ENCODE data around the gene IFFO2. TPM values are rescaled to one million over a fixed set of nuclear protein-coding genes. Genes with fewer than 3 reads are reported as not detected.

The IFFO2 gene
- polyA plus RNA-seq, 1 of the 3 experiments (the other 2 are of a cell fraction): 10.5 TPM

- no peaks in the 10 kb centered on the region for H3K36me3 ChIP-seq (replicated peaks in 1 of 2; ENCODE audit: control insufficient read depth in 1 of 2, insufficient read depth in 2 of 2, low read length in 1 of 2)
- H2AFZ ChIP-seq (ENCODE audit: low read depth): no peak overlapping the region
- H3K9ac ChIP-seq: peak overlapping the region; percentile 73; the same call in 1 of the 2 replicates
- H3K4me2 ChIP-seq: peak overlapping the region; percentile 66
- POLR2A ChIA-PET: no interaction called here
- no peaks in the 10 kb centered on the region for H3K9me3 ChIP-seq
- H4K20me1 ChIP-seq (ENCODE audit: insufficient read depth): no peaks in the 10 kb centered on the region
- H3K27me3 ChIP-seq (ENCODE audit: insufficient read depth): no peaks in the 10 kb centered on the region
- no peaks in the 10 kb centered on the region for H3K9me2 ChIP-seq
- no peaks in the 10 kb centered on the region for H3F3A ChIP-seq (replicated peaks; ENCODE audit: insufficient read depth)
- H3K4me3 ChIP-seq (ENCODE audit: low read depth in 2 of 2, low read length in 1 of 2): no peak overlapping the region
- TF ChIP-seq MAX (IDR thresholded peaks at IDR 0.05; ENCODE audit: low read depth) (no peak; the same call in 1 of the 2 replicates), SMC3 (IDR thresholded peaks at IDR 0.05; ENCODE audit: low read depth, low read length) (no peak), CTCF (IDR thresholded peaks at IDR 0.05) (no peak), IRF3 (IDR thresholded peaks at IDR 0.05; ENCODE audit: low read depth, low read length) (no peak), TCF12 (IDR thresholded peaks at IDR 0.05) (peak; percentile 21; the same call in 1 of the 2 replicates), ZBTB33 (IDR thresholded peaks at IDR 0.05; ENCODE audit: borderline replicate concordance, low read depth) (no peak)
- peak overlapping the region in 1 of 2 experiments; percentile 94; a peak in 2 of 4 replicates for H3K27ac ChIP-seq (ENCODE audit: low read depth in 2 of 2, low read length in 1 of 2)
- CTCF ChIA-PET: interaction anchor here (0.6 to 8.4 kb wide), 5 partner anchors 14 to 331 kb away, joined by 3 to 98 read pairs (median 3); no protein-coding TSS in a partner anchor
- DNase-seq: no peak
- peaks cover 66% of the 10 kb centered on the region for H3K79me2 ChIP-seq (ENCODE audit: insufficient read depth)
- H3K4me1 ChIP-seq (ENCODE audit: control insufficient read depth in 1 of 2, insufficient read depth in 2 of 2, low read depth in 1 of 2, low read length in 1 of 2): peaks cover 34 to 39% of the 10 kb centered on the region in 2 experiments; a peak in 3 of 4 replicates
- WGBS (ENCODE audit: low lambda C conversion rate): 48% methylated on average over 9 of the region's 12 CpGs
Measured at GRCh38 chr1:18927654-18928272, 28.7 kb downstream of the IFFO2 start.

- no peaks in the 10 kb centered on the region for H4K20me1 ChIP-seq (ENCODE audit: insufficient read depth)
- H3K79me2 ChIP-seq (ENCODE audit: insufficient read depth): peaks cover 65% of the 10 kb centered on the region
- H3K27me3 ChIP-seq (ENCODE audit: insufficient read depth): no peaks in the 10 kb centered on the region
- H3K4me2 ChIP-seq: peak overlapping the region; percentile 66
- CTCF ChIA-PET: interaction anchor here (0.6 to 8.4 kb wide), 5 partner anchors 14 to 330 kb away, joined by 3 to 98 read pairs (median 3); no protein-coding TSS in a partner anchor
- H3K36me3 ChIP-seq (replicated peaks in 1 of 2; ENCODE audit: control insufficient read depth in 1 of 2, insufficient read depth in 2 of 2, low read length in 1 of 2): no peaks in the 10 kb centered on the region
- no peaks in the 10 kb centered on the region for H3F3A ChIP-seq (replicated peaks; ENCODE audit: insufficient read depth)
- DNase-seq: no peak
- 0 out of 4 replicates have a peak overlapping the region, but pooled peaks of 1 of the 2 experiments have one; percentile 22 for H3K4me3 ChIP-seq (ENCODE audit: low read depth in 2 of 2, low read length in 1 of 2)
- H3K27ac ChIP-seq (ENCODE audit: low read depth in 2 of 2, low read length in 1 of 2): peak overlapping the region in 1 of 2 experiments; percentile 94; a peak in 2 of 4 replicates
- no peaks in the 10 kb centered on the region for H3K9me3 ChIP-seq
- no peaks in the 10 kb centered on the region for H3K9me2 ChIP-seq
- POLR2A ChIA-PET: no interaction called here
- H3K4me1 ChIP-seq (ENCODE audit: control insufficient read depth in 1 of 2, insufficient read depth in 2 of 2, low read depth in 1 of 2, low read length in 1 of 2): peaks cover 40 to 44% of the 10 kb centered on the region in 2 experiments; a peak in 3 of 4 replicates
- 100% methylated on average over 1 of the region's 16 CpGs for WGBS (ENCODE audit: low lambda C conversion rate)
- no peak overlapping the region; the same call in 1 of the 2 replicates for H2AFZ ChIP-seq (ENCODE audit: low read depth)
- peak overlapping the region; percentile 73 for H3K9ac ChIP-seq
- TF ChIP-seq MEF2A (IDR thresholded peaks at IDR 0.05; ENCODE audit: borderline replicate concordance, low read depth): no peak
- no peak for TF ChIP-seq SIN3A (IDR thresholded peaks at IDR 0.05; ENCODE audit: borderline replicate concordance, low read depth, low read length)
- TF ChIP-seq FOXM1 (IDR thresholded peaks at IDR 0.05; ENCODE audit: low read depth): no peak
- no peak for TF ChIP-seq REST (IDR thresholded peaks at IDR 0.05; ENCODE audit: low read depth, low read length)
- no peak for TF ChIP-seq USF1 (IDR thresholded peaks at IDR 0.05; ENCODE audit: borderline replicate concordance, low read depth)
- TF ChIP-seq TCF12 (IDR thresholded peaks at IDR 0.05): no peak
- no peak for TF ChIP-seq TEAD4 (IDR thresholded peaks at IDR 0.05; ENCODE audit: borderline replicate concordance, insufficient read depth)
- TF ChIP-seq PBX3 (IDR thresholded peaks at IDR 0.05): no peak
Measured at GRCh38 chr1:18927082-18927653, 29.3 kb downstream of the IFFO2 start.

Measured in SK-N-SH (cell line).